GM23338 (cell line): ENCODE results near the gene ARSB. TPM values are rescaled to one million over a fixed set of nuclear protein-coding genes. Genes with fewer than 3 reads are reported as not detected.

ENCODE experiments used
- ATAC-seq: fragments of 200-7000 bp; cut with Tn5 transposase; 3 replicates; pipeline ENCODE4 v1.9.1; 2020
- DNase-seq: peaks from one replicate; pipeline ENCODE4 v3.0.0-alpha.2; 2015; ENCODE audit warnings: low spot score
- H2AFZ ChIP-seq: fragments of 200-600 bp; sonication (generic); 2 replicates; pipeline ENCODE4 v1.8.0; 2016; ENCODE audit warnings: antibody characterized with exemption, mild to moderate bottlenecking, moderate library complexity
- H3F3A ChIP-seq: fragments of 200-600 bp; sonication (generic); replicated peaks from 2 replicates; pipeline ENCODE4 v1.8.0; 2017; ENCODE audit warnings: antibody characterized with exemption, mixed run types, low read depth
- H3K27ac ChIP-seq: fragments of 200-600 bp; sonication (generic); 2 replicates; pipeline ENCODE4 v1.6.1; 2016; ENCODE audit warnings: low read depth
- H3K27me3 ChIP-seq: fragments of 200-600 bp; sonication (generic); 2 replicates; pipeline ENCODE4 v1.8.0; 2016; ENCODE audit warnings: mild to moderate bottlenecking, mixed run types, moderate library complexity; ENCODE audit not compliant: insufficient read depth
- H3K36me3 ChIP-seq: fragments of 200-600 bp; sonication (generic); 2 replicates; pipeline ENCODE4 v1.8.0; 2016; ENCODE audit warnings: mild to moderate bottlenecking; ENCODE audit not compliant: insufficient read depth
- H3K4me1 ChIP-seq: fragments of 200-600 bp; sonication (generic); 2 replicates; pipeline ENCODE4 v1.8.0; 2016; ENCODE audit warnings: mild to moderate bottlenecking, moderate library complexity; ENCODE audit not compliant: insufficient read depth
- H3K4me2 ChIP-seq: fragments of 200-600 bp; sonication (generic); 2 replicates; pipeline ENCODE4 v1.7.1; 2017; ENCODE audit warnings: mixed run types
- H3K4me3 ChIP-seq: fragments of 200-600 bp; sonication (generic); 2 replicates; pipeline ENCODE4 v1.6.1; 2016; ENCODE audit warnings: mixed run types
- H3K79me2 ChIP-seq: fragments of 200-600 bp; sonication (generic); replicated peaks from 2 replicates; pipeline ENCODE4 v1.8.0; 2017; ENCODE audit warnings: mild to moderate bottlenecking; ENCODE audit not compliant: insufficient read depth
- H3K9me2 ChIP-seq: fragments of 200-600 bp; sonication (generic); 2 replicates; pipeline ENCODE4 v1.8.0; 2017; ENCODE audit not compliant: insufficient read depth
- H4K20me1 ChIP-seq: fragments of 200-600 bp; sonication (generic); replicated peaks from 2 replicates; pipeline ENCODE4 v1.8.0; 2017; ENCODE audit warnings: mild to moderate bottlenecking; ENCODE audit not compliant: insufficient read depth
- H3K27ac Mint-ChIP-seq: 2 replicates; pipeline ENCODE4 v1.8.0; 2020; ENCODE audit warnings: inconsistent platforms, mild to moderate bottlenecking, moderate library complexity, mixed read lengths
- H3K27me3 Mint-ChIP-seq: 3 replicates; pipeline ENCODE4 v1.8.0; 2022; ENCODE audit warnings: low read depth, mild to moderate bottlenecking, moderate library complexity, mixed read lengths, inconsistent platforms; ENCODE audit not compliant: insufficient read depth, poor library complexity
- H3K36me3 Mint-ChIP-seq: 3 replicates; pipeline ENCODE4 v1.8.0; 2021; ENCODE audit warnings: low read depth, mild to moderate bottlenecking, inconsistent platforms, moderate library complexity, mixed read lengths
- H3K4me1 Mint-ChIP-seq: 3 replicates; pipeline ENCODE4 v1.8.0; 2020; ENCODE audit warnings: mild to moderate bottlenecking, inconsistent platforms, mixed read lengths
- H3K4me3 Mint-ChIP-seq: 3 replicates; pipeline ENCODE4 v1.8.0; 2021; ENCODE audit warnings: moderate library complexity, mild to moderate bottlenecking, inconsistent platforms, mixed read lengths
- H3K9me3 Mint-ChIP-seq: 3 replicates; pipeline ENCODE4 v1.8.0; 2020; ENCODE audit warnings: moderate library complexity, mild to moderate bottlenecking, inconsistent platforms, mixed read lengths
- CREB1 ChIP-seq: fragments of 250-450 bp; sonication (Bioruptor Pico); IDR thresholded peaks from 2 replicates; pipeline ENCODE4 v1.5.0; 2020; ENCODE audit warnings: low read depth, mild to moderate bottlenecking, moderate library complexity
- CTCF ChIP-seq, 2 experiments: fragments of 200-600 bp in 1 of 2; sonication (generic) in 1 of 2; conservative IDR thresholded peaks; 2 replicates each; pipeline versions ENCODE4 v1.5.1 to v1.6.1; 2016 to 2017; ENCODE audit warnings: antibody characterized with exemption in 2 of 2, low read depth in 2 of 2, mild to moderate bottlenecking in 2 of 2, moderate library complexity in 1 of 2
- ETS1 ChIP-seq: IDR thresholded peaks from 2 replicates; pipeline ENCODE4 v1.6.1; 2016; ENCODE audit warnings: antibody characterized with exemption
- EZH2 ChIP-seq: fragments of 200-600 bp; sonication (generic); IDR thresholded peaks from one replicate; pipeline ENCODE4 v1.8.0; 2017; ENCODE audit warnings: antibody characterized with exemption, mild to moderate bottlenecking, low read depth; ENCODE audit not compliant: unreplicated experiment
- EZH2phosphoT487 ChIP-seq: fragments of 200-600 bp; sonication (generic); IDR thresholded peaks from one replicate; pipeline ENCODE4 v1.8.1; 2018; ENCODE audit warnings: antibody characterized with exemption; ENCODE audit not compliant: unreplicated experiment
- JUNB ChIP-seq: IDR thresholded peaks from one replicate; pipeline ENCODE4 v1.6.1; 2016; ENCODE audit warnings: antibody characterized with exemption; ENCODE audit not compliant: unreplicated experiment
- NANOG ChIP-seq: IDR thresholded peaks from 2 replicates; pipeline ENCODE4 v1.6.1; 2016; ENCODE audit warnings: antibody characterized with exemption, borderline replicate concordance
- POLR2AphosphoS5 ChIP-seq: IDR thresholded peaks from 2 replicates; pipeline ENCODE4 v1.6.1; 2016; ENCODE audit warnings: antibody characterized with exemption, low read depth
- REST ChIP-seq: IDR thresholded peaks from one replicate; pipeline ENCODE4 v1.6.1; 2018; ENCODE audit warnings: antibody characterized with exemption; ENCODE audit not compliant: unreplicated experiment
- STAT1 ChIP-seq: IDR thresholded peaks from one replicate; pipeline ENCODE4 v1.6.1; 2016; ENCODE audit warnings: antibody characterized with exemption; ENCODE audit not compliant: unreplicated experiment
- ZNF114 ChIP-seq: fragments of 250-450 bp; sonication (Bioruptor Pico); IDR thresholded peaks from 2 replicates; pipeline ENCODE4 v1.5.0; 2020; ENCODE audit warnings: mild to moderate bottlenecking, moderate library complexity
- ZNF331 ChIP-seq: fragments of 250-450 bp; sonication (Bioruptor Pico); IDR thresholded peaks from 2 replicates; pipeline ENCODE4 v1.5.0; 2020; ENCODE audit warnings: low read depth, mild to moderate bottlenecking, moderate library complexity
- ZNF462 ChIP-seq: fragments of 250-450 bp; sonication (Bioruptor Pico); IDR thresholded peaks from 2 replicates; pipeline ENCODE4 v1.5.0; 2020; ENCODE audit warnings: mild to moderate bottlenecking, moderate library complexity
- polyA plus RNA-seq: library from polyadenylated mRNA; unstranded; fragments of >200 nt; fragmentation: Nextera tagmentation; extraction: Ambion mirVana; gene quantifications from 2 replicates; pipeline ENCODE4 v1.2.1, GENCODE V29; 2016
- total RNA-seq: library from RNA; depleted of rRNA; stranded (reverse); fragments of >200 nt; shearing (Covaris generic); gene quantifications from 2 replicates; pipeline ENCODE4 v1.2.3, GENCODE V29; 2014

ARSB gene
- total and polyA plus RNA-seq, 2 experiments from 2014 or later = 7.4 to 24.6 TPM

GRCh38 chr5:79030663-79031484, 45.8 kb upstream of the ARSB start:
- no peak overlapping the region for H3K4me3 ChIP-seq

More at GRCh38 chr5:79030663-79031484, 45.8 kb upstream of the ARSB start:
- H3K27me3 Mint-ChIP-seq = no peaks in the 10 kb centered on the region
- Histone ChIP-seq H3F3A (no peaks in the 10 kb centered on the region), H3K79me2 (no peaks in the 10 kb centered on the region), H4K20me1 (no peaks in the 10 kb centered on the region), H3K4me1 (no peaks in the 10 kb centered on the region), H3K4me2 (no peak overlapping the region), H3K36me3 (no peaks in the 10 kb centered on the region), H3K27ac (no peak overlapping the region), H3K27me3 (no peaks in the 10 kb centered on the region), H2AFZ (no peak overlapping the region), H3K9me2 (no peaks in the 10 kb centered on the region)
- H3K4me3 Mint-ChIP-seq = no peak overlapping the region
- no peaks in the 10 kb centered on the region for H3K4me1 Mint-ChIP-seq
- no peak overlapping the region for H3K27ac Mint-ChIP-seq
- H3K36me3 Mint-ChIP-seq = no peaks in the 10 kb centered on the region
- TF ChIP-seq JUNB = no peak
- no peak for TF ChIP-seq EZH2
- no peak for TF ChIP-seq CTCF (conservative IDR thresholded peaks at IDR 0.05; ENCODE audit: low read depth in 2 of 2)
- no peak for TF ChIP-seq POLR2AphosphoS5
- no peak for TF ChIP-seq REST
- no peak for TF ChIP-seq ZNF462 (CRISPR knock-in tag)
- no peak for TF ChIP-seq NANOG
- no peak for TF ChIP-seq ZNF114 (CRISPR knock-in tag)
- no peak for TF ChIP-seq EZH2phosphoT487
- TF ChIP-seq CREB1 (CRISPR knock-in tag) = no peak
- TF ChIP-seq ZNF331 (CRISPR knock-in tag) = no peak
- TF ChIP-seq STAT1 = no peak
- no peak for TF ChIP-seq ETS1
- DNase-seq (no peak), ATAC-seq (no peak)
- no peaks in the 10 kb centered on the region for H3K9me3 Mint-ChIP-seq
